Retinal pigment epithelial cell (primary cell): ENCODE measurements around the gene ANOS1.
"Not testable (repeated sequence)": the region's sequence is repeated elsewhere in the genome, so short reads cannot be mapped to it uniquely, and the experiment has no call there.

ENCODE experiments used
- DNase-seq: peaks from one replicate; pipeline ENCODE4 v3.0.0-alpha.2; 2010; ENCODE audit warnings: low read depth
- H3K4me3 ChIP-seq: 2 replicates; pipeline ENCODE4 v1.5.1; 2011; ENCODE audit warnings: mild to moderate bottlenecking, low read length, control low read depth, moderate library complexity
- CTCF ChIP-seq: conservative IDR thresholded peaks from 2 replicates; pipeline ENCODE4 v1.5.1; 2011; ENCODE audit warnings: low read depth, low read length, control low read depth, inconsistent platforms

ANOS1 gene

DNA sequence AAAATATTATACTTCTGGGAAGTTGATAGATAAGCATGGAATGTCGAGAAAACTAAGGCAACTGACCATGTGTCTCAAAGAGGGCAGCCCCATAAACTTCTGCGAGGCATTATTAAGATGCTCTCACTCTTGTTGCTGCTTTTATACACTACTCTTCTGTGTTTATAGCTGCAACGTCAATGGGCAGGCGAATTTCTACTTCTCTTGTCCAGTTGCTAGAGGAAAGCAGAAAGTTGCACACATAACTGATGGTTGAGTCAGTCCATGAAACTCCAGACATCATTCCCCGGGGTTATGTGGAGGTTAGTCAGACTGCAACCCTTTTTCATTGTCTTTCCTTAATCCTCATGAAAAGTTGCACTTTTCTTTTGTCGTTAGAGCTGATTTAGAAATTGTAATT lies 227.5 kb downstream of the ANOS1 start:
- peak; percentile 83 for DNase-seq
- peak overlapping the region; percentile 22 for H3K4me3 ChIP-seq
- TF ChIP-seq CTCF = no peak

DNA sequence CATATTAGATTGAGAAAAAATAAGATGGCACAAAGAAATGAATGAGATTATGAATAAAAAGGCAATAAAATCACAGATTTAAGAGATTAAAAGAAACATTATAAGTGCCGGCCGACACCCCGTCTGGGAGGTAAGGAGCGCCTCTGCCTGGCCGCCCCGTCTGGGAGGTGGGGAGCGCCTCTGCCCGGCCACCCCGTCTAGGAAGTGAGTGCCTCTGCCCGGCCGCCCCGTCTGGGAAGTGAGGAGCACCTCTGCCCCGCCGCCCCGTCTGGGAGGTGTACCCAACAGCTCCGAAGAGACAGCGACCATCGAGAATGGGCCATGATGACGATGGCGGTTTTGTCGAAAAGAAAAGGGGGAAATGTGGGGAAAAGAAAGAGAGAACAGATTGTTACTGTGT lies 229.8 kb downstream of the ANOS1 start:
- H3K4me3 ChIP-seq, DNase-seq: not testable (repeated sequence)

DNA sequence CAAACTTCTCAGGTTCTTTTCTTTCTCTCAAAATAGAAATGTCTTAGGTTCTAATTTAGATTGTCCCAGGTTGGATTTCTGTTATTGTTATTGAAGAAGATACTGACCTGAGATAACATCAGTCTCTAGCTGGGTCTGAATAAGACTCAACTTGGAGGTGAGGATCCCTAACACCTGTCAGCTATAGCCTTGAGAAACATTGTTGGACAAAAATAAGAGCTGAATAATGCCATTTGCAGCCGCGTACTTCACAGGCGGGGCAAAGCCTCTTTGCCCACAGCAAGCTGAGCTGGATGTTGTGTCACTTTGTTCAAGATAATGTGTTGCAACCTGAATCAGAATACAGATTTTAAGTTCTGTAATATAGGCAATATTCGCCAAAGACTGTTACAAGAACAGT lies 231.7 kb downstream of the ANOS1 start:
- DNase-seq = no peak

GRCh38 chrX:8495036-8495435 lies 236.9 kb downstream of the ANOS1 start:
- DNase-seq = not testable (repeated sequence)

More for the DNA sequence above, 231.7 kb downstream of the ANOS1 start:
- no peak overlapping the region for H3K4me3 ChIP-seq
- TF ChIP-seq CTCF = no peak

DNA sequence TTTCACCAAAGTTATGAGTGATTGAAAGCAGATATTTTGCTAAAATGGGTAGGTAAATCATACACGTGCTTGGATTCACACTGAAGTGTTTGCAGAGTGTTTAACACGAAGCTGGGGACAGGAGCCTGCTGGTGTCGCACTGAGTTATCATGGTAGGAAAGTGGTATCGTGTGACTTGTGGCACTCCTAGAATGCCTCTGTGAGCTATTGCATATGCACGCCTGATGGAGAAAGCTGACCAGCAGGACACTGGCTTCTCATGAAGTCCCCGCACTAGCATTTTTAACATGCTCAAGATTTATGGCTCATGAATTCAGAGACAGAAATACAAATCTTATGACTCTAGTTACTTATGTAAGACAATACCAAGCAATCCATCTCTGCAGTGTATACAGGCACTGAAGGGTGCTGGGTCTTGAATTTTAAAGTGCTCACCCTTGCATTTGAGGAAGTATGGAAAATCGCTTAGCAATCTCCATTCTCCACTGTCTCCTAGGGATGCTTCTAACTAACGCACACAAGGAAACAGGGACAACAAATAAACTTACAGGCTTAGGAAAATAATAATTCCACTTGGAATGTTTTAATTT lies 247.5 kb downstream of the ANOS1 start:
- no peak for DNase-seq
- TF ChIP-seq CTCF = no peak
- H3K4me3 ChIP-seq = no peak overlapping the region

More at GRCh38 chrX:8495036-8495435, 236.9 kb downstream of the ANOS1 start:
- not testable (repeated sequence) for H3K4me3 ChIP-seq
